Measurements from ENCODE around the gene HOXD11. TPM values are rescaled to one million over a fixed set of nuclear protein-coding genes. Genes with fewer than 3 reads are reported as not detected.

The HOXD11 gene
- total and polyA plus RNA-seq, 2 of the 13 experiments (the other 11 are each of a cell fraction or from before 2014, with no cell fraction given) = not detected

GRCh38 chr2:176088048-176088936 lies 18.8 kb upstream of the HOXD11 start (continued):
- no peak for TF ChIP-seq KIAA2018 (CRISPR knock-in tag; IDR thresholded peaks at IDR 0.05; ENCODE audit: borderline replicate concordance)
- peak; percentile 78 for TF ChIP-seq NFKB2 (CRISPR knock-in tag; IDR thresholded peaks at IDR 0.05; ENCODE audit: borderline replicate concordance)
- TF ChIP-seq AHR (CRISPR knock-in tag; IDR thresholded peaks at IDR 0.05) = no peak
- no peak for TF ChIP-seq SP1 (IDR thresholded peaks at IDR 0.05)
- no peak for TF ChIP-seq SP1 (CRISPR knock-in tag; IDR thresholded peaks at IDR 0.05)
- 0 out of 2 replicates have a peak, but pooled peaks have one; percentile 50 for TF ChIP-seq ZBTB42 (CRISPR knock-in tag; IDR thresholded peaks at IDR 0.05)
- 0 out of 2 replicates have a peak, but pooled peaks have one; percentile 28 for TF ChIP-seq ZNF446 (CRISPR knock-in tag; IDR thresholded peaks at IDR 0.05)
- no peak for TF ChIP-seq CCAR2 (optimal IDR thresholded peaks at IDR 0.05; ENCODE audit: low read depth, low read length)
- no peak for TF ChIP-seq ELK4 (CRISPR knock-in tag; IDR thresholded peaks at IDR 0.05; ENCODE audit: borderline replicate concordance)
- TF ChIP-seq ZNF883 (CRISPR knock-in tag; IDR thresholded peaks at IDR 0.05; ENCODE audit: not compliant biosample characterization) = peak; percentile 69
- no peak for TF ChIP-seq ZFP36L1 (CRISPR knock-in tag; IDR thresholded peaks at IDR 0.05)
- no peak for TF ChIP-seq ZNF343 (CRISPR knock-in tag; IDR thresholded peaks at IDR 0.05)
- TF ChIP-seq ZFP37 (CRISPR knock-in tag; IDR thresholded peaks at IDR 0.05; ENCODE audit: borderline replicate concordance) = peak; percentile 69; the same call in 1 of the 2 replicates
- no peak for TF ChIP-seq SRSF4 (IDR thresholded peaks at IDR 0.05; ENCODE audit: low read depth, low read length, poor library complexity, severe bottlenecking)
- no peak for TF ChIP-seq FOSL1 (CRISPR knock-in tag; IDR thresholded peaks at IDR 0.05; ENCODE audit: borderline replicate concordance)
- no peak; the same call in 1 of the 2 replicates for TF ChIP-seq ZNF460 (CRISPR knock-in tag; IDR thresholded peaks at IDR 0.05; ENCODE audit: borderline replicate concordance)
- no peak for TF ChIP-seq ZBTB10 (CRISPR knock-in tag; IDR thresholded peaks at IDR 0.05; ENCODE audit: borderline replicate concordance)
